Activated CD4-positive, alpha-beta T cell treated with anti-CD3 and anti-CD28 coated beads, Interleukin-10, Interleukin-2, amounts not matched to agents 100 ng/mL and 50 ng/mL, durations not matched to agents 16 hours and 8 hours (primary cell): ENCODE measurements around the gene B4GALT5.
A peak's percentile ranks its signal among the peaks of the same experiment; 100 is the strongest.
"Not testable (repeated sequence)": the region's sequence is repeated elsewhere in the genome, so short reads cannot be mapped to it uniquely, and the experiment has no call there.

ENCODE experiments used
- DNase-seq: peaks from one replicate; pipeline ENCODE4 v3.0.0-alpha.2; 2020

B4GALT5 gene, protein sequence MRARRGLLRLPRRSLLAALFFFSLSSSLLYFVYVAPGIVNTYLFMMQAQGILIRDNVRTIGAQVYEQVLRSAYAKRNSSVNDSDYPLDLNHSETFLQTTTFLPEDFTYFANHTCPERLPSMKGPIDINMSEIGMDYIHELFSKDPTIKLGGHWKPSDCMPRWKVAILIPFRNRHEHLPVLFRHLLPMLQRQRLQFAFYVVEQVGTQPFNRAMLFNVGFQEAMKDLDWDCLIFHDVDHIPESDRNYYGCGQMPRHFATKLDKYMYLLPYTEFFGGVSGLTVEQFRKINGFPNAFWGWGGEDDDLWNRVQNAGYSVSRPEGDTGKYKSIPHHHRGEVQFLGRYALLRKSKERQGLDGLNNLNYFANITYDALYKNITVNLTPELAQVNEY

DNA sequence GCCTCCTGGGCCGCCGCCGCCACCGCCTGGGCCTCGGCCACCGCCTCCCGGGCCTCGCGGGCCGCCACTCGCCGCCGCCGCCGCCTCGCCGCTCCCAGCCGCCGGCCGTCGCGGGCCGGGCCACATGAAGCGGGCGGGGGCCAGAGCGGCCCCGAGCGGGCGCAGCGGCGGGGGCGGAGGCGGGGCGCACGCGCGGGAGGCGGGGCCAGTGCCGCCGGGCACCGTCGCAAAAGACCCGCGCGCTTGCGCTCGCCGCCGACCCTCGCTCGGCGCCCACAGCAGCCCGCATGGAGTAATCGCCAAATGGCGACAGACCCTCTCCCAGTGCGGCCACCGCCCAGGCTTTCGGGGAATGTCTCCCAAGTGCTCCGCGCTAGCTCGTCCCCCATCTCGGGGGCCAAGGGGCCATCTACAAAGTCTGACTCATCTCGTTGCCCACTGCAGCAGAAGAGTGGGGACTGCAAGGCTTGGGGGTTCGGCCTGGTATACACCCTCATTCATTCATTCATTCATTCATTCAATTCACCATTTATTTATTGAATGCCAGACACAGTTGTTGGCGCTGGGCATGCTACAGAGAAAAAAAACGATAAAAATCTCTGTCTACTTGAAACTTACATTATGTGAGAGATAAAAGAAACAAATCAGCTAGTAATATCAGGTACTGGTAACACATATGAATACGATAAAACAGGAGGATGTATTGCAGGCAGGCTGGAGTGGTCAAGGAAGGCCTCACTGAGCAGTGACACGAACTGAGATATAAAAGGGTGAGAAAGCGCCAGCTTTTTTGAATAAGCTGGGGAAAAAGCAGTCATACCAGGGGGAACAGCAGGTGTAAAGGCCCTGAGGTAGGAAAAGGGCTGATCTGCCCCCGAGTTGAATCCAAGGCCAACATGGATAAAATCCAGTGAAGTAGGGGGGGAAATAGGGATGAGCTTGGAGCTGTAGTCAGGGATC is at the start of gene B4GALT5:
Gene B4GALT5 (minus strand): TSS at position 126 of the 960 bp plus-strand sequence. CDS start 188 bp downstream, outside the sequence.
- peak; percentile 82 for DNase-seq

DNA sequence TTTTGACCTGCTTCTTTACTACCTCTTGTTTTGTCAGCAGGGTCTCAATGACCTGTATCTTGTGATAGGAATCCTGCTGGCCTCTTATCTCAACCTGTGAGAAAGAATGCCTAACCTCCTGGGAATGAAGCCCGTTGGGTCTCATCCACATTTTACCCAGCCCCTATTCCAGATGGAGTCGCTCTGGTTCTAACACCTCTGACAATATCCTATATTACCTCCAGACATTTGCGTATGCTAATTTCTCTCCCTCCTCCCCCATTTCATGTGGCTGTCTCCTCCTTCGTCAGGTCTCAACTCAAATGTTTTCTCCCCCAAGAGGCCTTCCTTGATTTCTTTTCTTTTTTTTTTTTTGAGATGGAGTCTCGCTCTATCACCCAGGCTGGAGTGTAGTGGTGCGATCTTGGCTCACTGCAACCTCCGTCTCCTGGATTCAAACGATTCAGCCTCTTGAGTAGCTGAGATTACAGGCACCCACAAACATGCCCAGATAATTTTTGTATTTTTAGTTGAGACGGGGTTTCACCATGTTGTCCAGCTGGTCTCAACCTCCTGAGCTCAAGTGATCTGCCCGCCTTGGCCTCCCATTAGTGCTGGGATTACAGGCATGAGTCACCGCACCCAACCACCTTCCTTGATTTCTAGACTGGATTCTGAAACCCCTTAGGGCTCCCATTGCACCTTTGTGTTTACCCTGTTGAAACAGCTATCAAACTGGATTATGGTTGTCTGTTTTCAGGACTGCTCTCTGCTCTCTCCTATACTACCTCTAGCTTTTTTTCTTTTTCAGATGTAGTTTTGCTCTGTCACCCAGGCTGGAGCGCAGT is 49.5 kb upstream of the B4GALT5 start:
- DNase-seq = no peak

DNA sequence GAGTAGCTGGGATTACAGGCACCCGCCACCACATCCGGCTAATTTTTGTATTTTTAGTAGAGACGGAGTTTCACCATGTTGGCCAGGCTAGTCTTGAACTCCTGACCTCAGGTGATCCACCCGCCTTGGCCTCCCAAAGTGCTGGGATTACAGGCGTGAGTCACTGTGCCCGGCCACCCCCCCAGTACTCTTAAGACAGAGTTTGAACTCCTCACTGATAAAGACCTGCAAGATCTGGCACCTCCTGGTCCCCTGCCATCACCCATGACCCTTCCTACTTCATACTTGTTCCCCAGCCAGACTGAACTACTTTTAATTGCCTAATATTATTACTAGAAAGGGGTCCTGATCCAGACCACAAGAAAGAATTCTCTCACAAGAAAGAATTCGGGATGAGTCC is 48.2 kb upstream of the B4GALT5 start:
- DNase-seq = not testable (repeated sequence)

DNA sequence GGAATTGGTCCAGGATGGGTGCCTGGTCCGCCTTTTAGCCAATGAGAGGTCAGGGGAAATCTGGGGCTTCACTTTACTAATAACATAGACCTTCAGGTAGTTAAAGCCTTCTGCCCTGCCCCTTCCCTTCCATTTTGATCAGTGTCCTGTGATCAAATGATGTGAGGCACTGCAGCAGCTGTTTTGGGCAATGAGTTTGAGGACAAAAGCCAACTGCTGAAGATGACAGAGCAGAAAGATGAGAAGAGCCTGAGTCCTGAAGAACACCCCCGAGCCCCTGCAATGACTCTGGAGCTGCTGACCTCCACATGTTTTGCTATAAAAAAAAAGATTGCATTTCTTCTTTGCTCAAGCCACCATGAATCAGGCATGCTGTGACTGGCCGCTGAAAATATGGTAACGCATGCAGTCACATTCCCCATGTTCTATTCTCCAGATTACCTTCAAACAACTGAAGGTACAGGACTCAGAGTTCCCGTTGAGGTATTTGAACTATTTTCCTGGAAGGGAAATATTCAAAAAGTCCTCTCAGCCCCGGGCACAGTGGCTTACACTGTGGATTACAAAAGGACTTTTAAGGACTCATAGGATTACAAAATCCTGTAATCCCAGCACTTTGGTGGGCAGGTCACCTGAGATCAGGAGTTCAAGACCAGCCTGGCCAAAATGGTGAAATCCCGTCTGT is 45.7 kb upstream of the B4GALT5 start:
- no peak for DNase-seq

DNA sequence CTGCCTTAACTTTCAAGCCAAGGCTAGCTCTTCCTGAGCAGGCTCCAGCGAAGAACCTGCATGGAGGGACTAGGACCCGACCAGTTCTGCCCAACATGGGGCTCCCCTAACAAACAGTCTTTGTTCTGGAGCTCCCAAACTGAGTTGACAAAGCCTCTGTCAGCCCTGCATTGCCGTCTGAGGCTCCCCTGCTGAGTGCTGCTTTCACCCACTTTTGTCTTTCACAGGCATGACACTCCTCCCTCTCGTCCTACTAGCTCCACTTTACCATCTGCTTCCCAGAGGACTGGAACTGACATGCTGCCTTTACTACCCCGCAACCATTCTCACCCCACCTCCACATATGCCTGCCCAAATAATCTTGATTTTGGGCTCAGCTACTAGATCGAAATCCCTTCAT is 45.1 kb upstream of the B4GALT5 start:
- DNase-seq = no peak

DNA sequence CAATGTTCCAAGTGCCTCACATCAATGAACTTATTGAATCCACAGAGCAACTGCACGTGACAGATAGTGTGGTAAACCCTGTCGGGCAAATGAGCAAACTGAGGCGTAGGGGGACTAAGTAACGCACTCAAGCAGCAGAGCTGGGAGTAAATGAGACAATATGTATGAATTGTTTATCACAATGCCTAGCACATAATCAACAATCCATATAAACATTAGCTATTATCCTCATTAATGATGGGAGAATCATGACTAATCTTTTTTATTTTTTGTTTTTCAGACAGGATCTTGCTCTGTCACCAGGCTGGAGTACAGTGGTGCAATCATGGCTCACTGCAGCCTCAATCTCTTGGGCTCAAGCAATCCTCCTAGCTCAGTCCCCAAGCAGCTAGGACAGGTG is 43.9 kb upstream of the B4GALT5 start:
- DNase-seq = no peak

DNA sequence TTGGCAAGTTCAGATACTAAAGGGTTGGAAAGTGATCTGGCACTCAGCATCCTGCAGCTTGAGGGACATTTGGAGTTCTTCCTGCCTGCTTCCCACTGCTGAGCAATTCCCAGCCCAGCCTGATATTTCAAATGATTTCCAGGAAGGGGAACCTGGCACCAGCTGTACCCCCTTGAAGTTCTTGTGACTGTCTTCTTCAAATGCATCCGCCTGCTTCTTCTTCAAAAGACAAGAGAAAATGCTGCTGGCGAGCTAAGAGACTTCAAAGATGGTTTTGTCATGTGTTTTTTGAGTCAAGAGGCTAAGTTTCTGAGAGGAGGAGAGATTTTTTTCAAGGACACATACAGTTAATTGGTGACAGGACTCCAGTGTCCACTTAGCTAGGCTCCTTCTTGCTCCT is 42.6 kb upstream of the B4GALT5 start:
- no peak for DNase-seq

DNA sequence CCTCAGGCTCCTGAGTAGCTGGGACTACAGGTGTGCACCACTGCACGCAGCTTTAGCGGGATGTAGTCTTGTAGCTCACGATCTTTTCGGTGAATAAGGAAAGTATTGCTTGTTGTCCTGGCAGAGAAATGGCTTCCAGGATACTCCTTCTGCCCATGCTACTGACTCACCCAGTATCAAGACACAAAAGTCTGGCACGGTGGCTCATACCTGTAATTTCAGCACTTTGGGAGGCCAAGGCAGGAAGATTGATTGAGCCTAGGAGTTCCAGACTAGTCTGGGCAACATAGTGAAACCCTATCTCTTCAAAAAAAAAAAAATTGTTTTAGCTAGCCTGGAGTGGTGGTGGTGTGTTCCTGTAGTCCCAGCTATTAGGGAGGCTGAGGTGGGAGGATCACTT is 40.9 kb upstream of the B4GALT5 start:
- DNase-seq = no peak

DNA sequence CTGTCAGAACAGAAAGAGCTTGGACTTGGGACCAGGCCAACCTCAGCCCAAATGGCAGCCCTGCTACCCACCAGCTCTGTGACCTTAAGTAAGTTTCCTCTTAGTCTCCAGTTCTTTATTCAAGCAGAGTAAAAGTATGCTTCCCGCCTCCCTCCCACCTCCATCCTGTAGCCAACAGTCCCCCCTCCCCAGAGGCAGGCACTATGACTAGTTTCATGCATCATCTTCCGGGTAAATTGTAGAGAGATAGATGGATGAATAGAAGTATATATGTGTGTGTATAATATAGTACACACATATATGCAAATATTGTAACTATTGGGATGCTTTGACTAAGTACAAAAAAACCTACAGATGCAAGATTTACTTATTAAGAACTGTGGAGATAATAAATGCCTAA is 39.5 kb upstream of the B4GALT5 start:
- no peak for DNase-seq

DNA sequence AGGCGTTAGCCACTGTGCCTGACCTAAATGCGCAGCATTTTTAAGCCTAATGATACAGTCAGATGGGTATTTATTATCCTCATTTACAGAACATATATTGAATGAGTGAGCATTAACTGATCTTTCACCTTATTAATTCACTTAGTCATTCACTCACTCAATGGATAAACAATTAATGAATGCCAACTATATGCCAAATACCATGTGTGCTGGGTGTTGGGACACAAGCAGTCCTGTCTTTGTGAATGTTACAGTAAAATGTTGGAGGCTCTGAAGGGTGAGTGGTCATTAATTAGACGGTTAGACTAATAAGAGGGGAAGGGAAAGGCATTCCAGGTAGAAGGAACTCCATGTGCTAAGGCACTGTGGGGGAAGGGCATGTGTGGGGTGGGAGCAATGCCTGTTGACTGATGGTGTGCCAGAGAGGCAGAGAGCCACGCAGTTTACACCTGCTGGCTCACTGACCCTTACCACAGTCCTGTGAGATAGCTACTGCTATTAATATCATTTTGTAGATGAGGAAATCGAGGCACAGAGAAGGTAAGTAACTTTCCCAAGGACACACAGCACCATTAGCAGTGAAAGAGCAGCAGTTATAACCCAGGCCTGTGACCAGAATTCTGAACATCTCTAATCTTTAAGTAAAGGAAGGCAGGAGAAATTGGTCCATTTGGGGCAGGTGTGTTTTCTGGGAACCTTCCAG is 38.7 kb upstream of the B4GALT5 start:
- no peak for DNase-seq

DNA sequence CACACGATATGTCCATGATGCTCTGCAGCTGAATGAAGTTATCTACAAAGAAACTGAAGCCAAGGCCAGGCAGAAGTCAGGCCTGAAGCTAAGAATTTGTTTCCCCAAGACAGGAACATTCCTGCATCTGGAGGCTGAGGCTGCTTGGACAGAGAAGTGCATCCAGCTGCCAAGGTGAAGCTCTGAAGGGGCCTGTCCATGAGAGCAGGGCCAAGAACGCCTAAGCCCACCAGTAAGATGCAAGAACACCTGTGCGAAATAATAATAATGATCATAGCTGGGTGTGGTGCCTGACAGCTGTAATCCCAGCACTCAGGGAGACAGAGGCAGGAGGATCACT is 37.7 kb upstream of the B4GALT5 start:
- DNase-seq = no peak

DNA sequence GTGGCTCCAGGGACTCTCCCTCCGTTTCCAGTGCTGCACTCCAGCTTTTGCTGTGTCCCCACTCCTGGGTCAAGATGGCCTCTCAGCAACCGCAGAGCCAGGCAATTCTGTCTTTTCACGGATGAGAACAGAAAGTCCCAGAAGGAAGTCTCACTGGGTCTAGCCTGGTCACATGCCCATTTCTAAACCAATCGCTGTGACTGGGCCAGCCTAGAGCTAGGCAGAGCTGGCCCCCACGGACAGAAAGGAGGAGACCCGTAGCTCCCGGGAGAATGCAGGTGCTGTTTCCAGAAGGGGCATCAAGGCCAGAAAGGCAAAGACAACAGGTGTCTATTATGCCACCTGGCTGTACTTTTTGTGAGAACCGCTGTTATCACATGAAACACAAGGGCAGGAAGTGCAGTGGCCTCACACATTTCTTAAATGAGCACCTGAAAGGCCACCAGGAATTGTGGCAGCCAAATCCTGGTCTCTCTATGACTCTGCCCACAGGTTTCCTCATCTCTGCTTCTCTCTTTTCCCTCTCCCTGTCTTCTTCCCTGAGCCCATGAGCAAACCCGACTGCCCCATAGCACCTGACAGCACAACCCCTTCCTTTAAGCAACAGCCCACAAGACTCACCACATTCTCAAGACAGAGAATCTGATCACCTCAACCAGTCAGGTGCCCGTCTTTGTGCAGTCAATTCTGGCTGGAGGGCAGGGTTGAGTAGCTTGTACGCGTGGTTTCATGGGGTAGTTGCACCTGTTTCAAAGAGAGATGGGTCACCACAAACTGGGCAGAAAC is 37.1 kb upstream of the B4GALT5 start:
- DNase-seq = peak; percentile 19

DNA sequence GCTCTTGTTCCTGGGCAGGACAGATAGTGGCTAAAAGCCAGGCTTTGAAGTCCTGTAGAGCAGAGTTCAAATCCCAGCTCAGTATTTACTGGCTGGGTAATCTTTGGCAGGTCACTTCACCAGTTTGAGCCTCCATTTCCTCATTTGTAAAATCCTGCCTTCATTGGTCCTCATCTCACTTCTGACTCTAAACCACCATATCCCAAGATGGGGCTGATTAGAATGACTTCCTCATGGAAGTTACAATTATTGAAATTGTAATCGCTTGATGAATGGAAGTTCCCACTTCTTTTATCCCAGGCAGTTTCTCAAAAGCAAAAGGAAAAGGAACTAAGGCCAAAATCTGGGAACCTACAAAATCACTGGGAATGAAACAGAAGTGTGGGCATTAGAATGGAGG is 35.9 kb upstream of the B4GALT5 start:
- no peak for DNase-seq

DNA sequence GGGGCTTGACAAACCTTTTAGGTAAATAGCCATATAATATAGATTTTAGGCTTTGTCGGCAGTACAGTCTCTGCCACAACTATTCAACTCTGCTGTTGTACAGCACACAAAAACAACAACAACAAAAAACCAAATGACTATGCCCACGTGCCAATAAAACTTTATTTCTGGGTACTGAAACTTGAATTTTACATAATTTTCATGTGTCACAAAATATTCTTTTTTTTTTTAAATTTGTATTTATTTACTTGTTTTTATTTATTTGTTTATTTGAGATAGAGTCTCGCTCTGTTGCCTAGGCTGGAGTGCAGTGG is 34.8 kb upstream of the B4GALT5 start:
- DNase-seq = no peak

DNA sequence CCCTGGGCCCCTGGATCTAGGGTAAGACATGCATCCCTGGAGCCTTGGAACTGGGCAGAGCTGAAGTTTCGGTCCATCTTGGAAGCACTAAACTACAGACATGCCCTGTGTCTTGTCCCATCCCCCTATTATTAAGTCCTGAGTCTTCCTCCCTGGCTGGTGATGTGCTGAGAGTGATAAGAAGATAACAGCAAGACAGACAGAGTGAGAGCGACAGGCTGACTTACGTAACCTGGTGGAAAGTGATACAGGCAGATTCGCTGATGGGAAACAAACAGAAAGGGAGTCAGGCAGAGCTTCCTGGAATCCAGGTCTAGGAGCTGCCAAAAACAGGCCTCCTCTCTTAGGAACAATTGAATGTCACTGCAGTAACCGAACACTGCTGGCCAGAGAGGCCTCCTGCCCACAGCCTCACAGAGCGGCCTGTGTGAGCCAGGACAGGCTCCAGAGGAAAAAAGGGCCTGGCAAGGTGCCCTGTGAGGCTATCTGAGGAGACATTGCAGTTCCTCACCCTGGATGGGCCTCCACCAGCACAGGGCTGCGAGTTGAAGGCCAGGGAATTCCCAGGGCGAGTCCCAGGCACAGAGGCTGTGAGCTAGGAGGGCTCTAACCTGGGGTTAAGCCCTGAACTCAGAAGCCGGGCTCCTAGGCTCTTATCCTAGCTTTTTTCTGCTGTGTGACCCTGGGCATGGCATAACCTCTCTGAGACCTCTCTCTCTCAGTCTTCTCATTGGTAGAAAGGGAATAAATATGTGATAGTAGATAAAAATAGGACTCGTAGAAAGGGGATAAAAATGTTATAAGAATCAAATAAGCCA is 34.2 kb upstream of the B4GALT5 start:
- no peak for DNase-seq

DNA sequence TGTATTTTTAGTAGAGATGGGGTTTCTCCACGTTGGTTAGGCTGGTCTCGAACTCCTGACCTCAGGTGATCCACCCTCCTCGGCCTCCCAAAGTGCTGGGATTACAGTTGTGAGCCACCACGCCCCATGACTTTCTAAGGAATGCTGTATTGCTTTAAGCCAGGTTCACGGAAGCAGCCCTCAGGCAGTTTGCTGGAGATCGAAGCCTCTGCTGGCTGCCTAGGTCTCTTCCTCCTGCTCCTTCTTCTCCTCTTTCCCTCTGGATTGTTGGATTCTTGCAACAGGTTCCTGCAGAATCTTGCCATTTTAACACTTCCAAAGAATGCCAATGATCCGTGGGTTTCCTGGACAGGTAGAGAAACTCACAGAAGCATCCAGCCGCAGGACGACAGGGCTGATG is 29.3 kb upstream of the B4GALT5 start:
- DNase-seq = no peak

DNA sequence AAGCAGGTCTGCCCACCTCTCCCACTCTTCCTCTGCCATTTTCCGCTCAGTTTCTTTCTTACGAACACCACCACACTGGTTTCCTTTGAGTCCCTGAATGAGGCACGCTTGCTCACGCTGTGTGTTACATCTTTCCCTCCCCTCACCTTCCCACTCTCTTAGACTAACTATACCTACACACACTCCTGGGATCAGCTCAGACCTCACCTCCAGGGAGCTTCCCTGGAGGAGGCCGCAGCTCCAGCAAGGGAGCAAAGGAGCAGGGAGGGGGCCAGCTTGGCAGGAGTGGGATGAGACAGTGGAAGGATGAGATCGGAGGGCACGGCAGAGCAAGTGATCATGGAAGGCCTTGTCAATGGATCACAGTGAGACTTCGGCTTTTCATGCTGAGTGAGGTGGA is 28.3 kb upstream of the B4GALT5 start:
- DNase-seq = no peak

DNA sequence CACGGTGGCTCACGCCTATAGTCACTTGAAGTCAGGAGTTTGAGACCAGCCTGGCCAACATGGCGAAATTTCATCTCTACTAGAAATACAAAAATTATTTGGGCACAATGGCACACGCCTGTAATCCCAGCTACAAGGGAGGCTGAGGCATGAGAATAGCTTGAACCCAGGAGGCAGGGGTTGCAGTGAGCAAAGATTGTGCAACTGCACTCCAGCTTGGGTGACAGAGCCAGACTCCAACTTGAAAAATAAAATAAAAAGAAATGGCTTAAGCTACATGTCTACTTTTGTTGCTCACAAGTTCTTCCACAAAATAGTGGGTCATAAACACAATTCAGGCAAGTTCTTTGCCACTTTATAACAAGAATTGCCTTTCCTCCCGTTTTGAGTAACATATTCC is 27.1 kb upstream of the B4GALT5 start:
- DNase-seq = no peak

DNA sequence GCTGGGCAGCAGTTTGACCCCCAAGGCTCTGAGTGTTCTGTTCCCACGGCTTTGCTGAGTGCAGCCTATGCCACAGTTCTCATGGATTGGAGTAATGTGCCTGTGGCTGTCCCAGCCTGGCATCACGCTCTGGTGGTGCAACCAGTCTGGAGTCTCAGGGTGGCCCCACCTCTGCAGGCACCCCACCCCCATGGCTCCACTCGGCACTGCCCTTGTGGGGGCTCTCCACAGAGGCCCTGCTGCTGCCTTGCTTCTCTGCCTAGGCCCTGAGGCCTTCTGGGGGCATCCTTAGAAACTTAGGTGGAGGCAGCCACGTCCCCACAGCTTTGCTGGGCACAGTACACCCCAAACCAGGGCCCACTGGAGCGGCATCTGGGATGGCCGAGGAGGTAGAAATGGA is 25.4 kb upstream of the B4GALT5 start:
- DNase-seq = no peak

DNA sequence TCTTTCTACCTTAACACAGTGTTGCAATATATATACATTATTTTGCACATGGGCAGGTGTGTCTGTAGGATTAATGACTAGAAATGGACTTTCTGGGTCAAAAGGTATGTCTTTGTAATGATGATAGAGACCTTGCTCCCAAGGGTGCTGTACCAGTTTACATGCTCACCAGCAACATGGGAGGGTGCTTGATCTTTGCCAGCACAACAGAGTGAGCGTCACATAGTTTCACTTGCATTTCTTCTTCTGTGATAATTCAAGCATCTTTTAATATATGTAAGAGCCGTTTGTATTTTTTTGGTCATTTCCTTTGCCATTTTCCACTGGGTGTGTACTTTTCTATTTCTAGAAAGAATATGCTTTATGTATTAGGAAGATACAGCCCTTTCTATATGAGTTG is 23.6 kb upstream of the B4GALT5 start:
- DNase-seq = no peak
